BE2C (cell line): ENCODE measurements around the gene CEACAM19.

Experiments
- DNase-seq: peaks from one replicate; pipeline ENCODE4 v3.0.0-alpha.2; 2020
- H3K27me3 ChIP-seq: fragments of 250-450 bp; sonication (Bioruptor Pico); 2 replicates; pipeline ENCODE4 v1.5.1; 2020; ENCODE audit warnings: mild to moderate bottlenecking
- H3K36me3 ChIP-seq: fragments of 250-450 bp; sonication (Bioruptor Pico); 2 replicates; pipeline ENCODE4 v1.5.1; 2020; ENCODE audit warnings: mild to moderate bottlenecking
- H3K4me1 ChIP-seq: fragments of 250-450 bp; sonication (Bioruptor Pico); 2 replicates; pipeline ENCODE4 v1.5.1; 2020
- H3K4me3 ChIP-seq: 2 replicates; pipeline ENCODE4 v1.5.1; 2011; ENCODE audit warnings: low read depth, low read length
- H3K9me3 ChIP-seq: fragments of 250-450 bp; sonication (Bioruptor Pico); 2 replicates; pipeline ENCODE4 v1.5.1; 2020
- TF ChIP-seq, protein P1 (sequence below): IDR thresholded peaks from 2 replicates; pipeline ENCODE4 v1.5.1; 2012; ENCODE audit warnings: mild to moderate bottlenecking, low read depth, low read length

The CEACAM19 gene

DNA sequence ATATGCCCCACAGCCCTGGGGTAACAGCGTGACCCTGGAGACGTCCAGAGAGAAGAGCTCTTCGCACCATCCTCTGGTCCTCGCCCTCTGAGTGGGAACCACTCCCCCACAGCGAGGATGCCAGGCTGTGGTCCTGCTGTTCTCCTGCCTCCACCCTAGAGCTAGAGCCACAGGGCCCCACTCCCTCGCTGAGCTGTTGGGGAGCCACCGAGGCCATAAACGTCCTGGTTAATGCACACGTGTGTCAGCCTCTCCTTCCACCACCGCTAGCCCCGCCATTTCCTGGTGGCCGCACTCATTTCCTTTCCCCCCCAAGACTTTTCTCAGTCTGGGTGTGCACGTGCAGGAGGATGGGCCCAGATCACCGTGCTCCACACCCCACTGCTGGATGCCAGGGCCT lies 39.2 kb downstream of the CEACAM19 start:
- H3K4me3 ChIP-seq, result no peak overlapping the region
- H3K9me3 ChIP-seq, result no peaks in the 10 kb centered on the region
- H3K4me1 ChIP-seq, result no peaks in the 10 kb centered on the region
- no peak for DNase-seq
- no peaks in the 10 kb centered on the region for H3K27me3 ChIP-seq
- TF ChIP-seq, protein P1, sequence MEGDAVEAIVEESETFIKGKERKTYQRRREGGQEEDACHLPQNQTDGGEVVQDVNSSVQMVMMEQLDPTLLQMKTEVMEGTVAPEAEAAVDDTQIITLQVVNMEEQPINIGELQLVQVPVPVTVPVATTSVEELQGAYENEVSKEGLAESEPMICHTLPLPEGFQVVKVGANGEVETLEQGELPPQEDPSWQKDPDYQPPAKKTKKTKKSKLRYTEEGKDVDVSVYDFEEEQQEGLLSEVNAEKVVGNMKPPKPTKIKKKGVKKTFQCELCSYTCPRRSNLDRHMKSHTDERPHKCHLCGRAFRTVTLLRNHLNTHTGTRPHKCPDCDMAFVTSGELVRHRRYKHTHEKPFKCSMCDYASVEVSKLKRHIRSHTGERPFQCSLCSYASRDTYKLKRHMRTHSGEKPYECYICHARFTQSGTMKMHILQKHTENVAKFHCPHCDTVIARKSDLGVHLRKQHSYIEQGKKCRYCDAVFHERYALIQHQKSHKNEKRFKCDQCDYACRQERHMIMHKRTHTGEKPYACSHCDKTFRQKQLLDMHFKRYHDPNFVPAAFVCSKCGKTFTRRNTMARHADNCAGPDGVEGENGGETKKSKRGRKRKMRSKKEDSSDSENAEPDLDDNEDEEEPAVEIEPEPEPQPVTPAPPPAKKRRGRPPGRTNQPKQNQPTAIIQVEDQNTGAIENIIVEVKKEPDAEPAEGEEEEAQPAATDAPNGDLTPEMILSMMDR, result no peak
- no peaks in the 10 kb centered on the region for H3K36me3 ChIP-seq

DNA sequence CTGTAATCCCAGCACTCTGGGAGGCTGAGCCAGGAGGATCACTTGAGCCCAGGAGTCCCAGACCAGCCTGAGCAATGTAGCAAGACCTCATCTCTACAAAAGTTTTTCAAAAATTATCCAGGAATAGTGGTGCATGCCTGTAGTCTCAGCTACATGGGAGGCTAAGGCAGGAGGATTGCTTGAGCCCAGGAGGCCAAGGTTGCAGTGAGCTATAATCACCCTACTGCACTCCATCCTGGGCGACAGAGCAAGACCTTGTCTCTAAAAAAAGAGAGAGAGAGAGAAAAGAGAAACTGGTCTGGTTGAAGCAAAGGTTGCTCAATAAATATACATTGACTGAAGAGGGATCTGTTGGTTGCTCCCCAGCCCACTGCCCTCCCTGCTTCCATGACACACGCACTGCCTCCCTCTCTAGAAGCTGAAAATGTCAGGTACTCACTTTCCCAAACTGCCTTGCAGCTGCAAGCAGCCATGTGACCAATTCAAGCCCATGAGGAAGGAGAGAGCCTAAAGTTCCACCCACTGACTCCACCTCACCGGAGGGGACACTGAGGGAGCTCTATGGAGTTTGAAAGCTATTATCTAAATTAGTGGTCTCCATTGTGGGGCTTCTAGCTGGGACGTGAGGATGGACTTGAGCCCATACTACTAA lies 41.7 kb downstream of the CEACAM19 start:
- no peaks in the 10 kb centered on the region for H3K36me3 ChIP-seq
- TF ChIP-seq, protein P1, result no peak
- no peak for DNase-seq
- H3K4me1 ChIP-seq, result no peaks in the 10 kb centered on the region
- H3K27me3 ChIP-seq, result no peaks in the 10 kb centered on the region
- no peak overlapping the region for H3K4me3 ChIP-seq
- H3K9me3 ChIP-seq, result no peaks in the 10 kb centered on the region

GRCh38 chr19:44714597-44715169 lies 43.4 kb downstream of the CEACAM19 start:
- no peak for DNase-seq
- H3K9me3 ChIP-seq, result no peaks in the 10 kb centered on the region
- TF ChIP-seq, protein P1, result no peak

GRCh38 chr19:44717603-44718002 lies 46.3 kb downstream of the CEACAM19 start:
- Histone ChIP-seq H3K4me1 (peaks cover 3% of the 10 kb centered on the region; the same call in 1 of the 2 replicates), H3K9me3 (no peaks in the 10 kb centered on the region), H3K4me3 (no peak overlapping the region), H3K27me3 (no peaks in the 10 kb centered on the region), H3K36me3 (no peaks in the 10 kb centered on the region)
- DNase-seq, result no peak
- TF ChIP-seq, protein P1, result no peak

More at GRCh38 chr19:44714597-44715169, 43.4 kb downstream of the CEACAM19 start:
- Histone ChIP-seq H3K36me3 (no peaks in the 10 kb centered on the region), H3K4me1 (peaks cover 3% of the 10 kb centered on the region; the same call in 1 of the 2 replicates), H3K4me3 (no peak overlapping the region), H3K27me3 (no peaks in the 10 kb centered on the region)

- H3K4me3 ChIP-seq, result peak overlapping the region; percentile 35
- DNase-seq, result peak; percentile 70
- TF ChIP-seq, protein P1, result no peak
Observed at GRCh38 chr19:44718441-44719261, 47.4 kb downstream of the CEACAM19 start.

More at GRCh38 chr19:44718441-44719261, 47.4 kb downstream of the CEACAM19 start:
- Histone ChIP-seq H3K36me3 (no peaks in the 10 kb centered on the region), H3K9me3 (no peaks in the 10 kb centered on the region), H3K4me1 (peaks cover 3% of the 10 kb centered on the region; the same call in 1 of the 2 replicates), H3K27me3 (no peaks in the 10 kb centered on the region)
